ENCODE results near the gene SMU1. TPM values are rescaled to one million over a fixed set of nuclear protein-coding genes. Genes with fewer than 3 reads are reported as not detected.

The SMU1 gene
- total and polyA plus RNA-seq, 2 donors (not counting 3 experiments of a cell fraction or from before 2014, with no cell fraction given), result 8.5 to 21.7 TPM

GRCh38 chr9:33014665-33015014, 61.8 kb downstream of the SMU1 start:
- H3K9me1 ChIP-seq (replicated peaks; ENCODE audit: control insufficient read depth, extremely low read depth, insufficient read depth, low read length), result no peaks in the 10 kb centered on the region
- H3K27me3 ChIP-seq (ENCODE audit: control insufficient read depth in 2 of 2, insufficient read depth in 2 of 2, low read length in 2 of 2), result no peaks in the 10 kb centered on the region
- H3K36me3 ChIP-seq (ENCODE audit: control insufficient read depth in 2 of 2, extremely low read depth in 1 of 2, insufficient read depth in 2 of 2, low read length in 2 of 2), result no peaks in the 10 kb centered on the region
- H3K4me3 ChIP-seq (replicated peaks in 1 of 3; ENCODE audit: insufficient read depth in 1 of 3, low read depth in 1 of 3, low read length in 3 of 3), result no peak overlapping the region
- H3K9me3 ChIP-seq (replicated peaks; ENCODE audit: control insufficient read depth, insufficient read depth, low read length), result no peaks in the 10 kb centered on the region
- ChIA-PET POLR2A (interaction anchor here (0.9 kb wide), 1 partner anchor 10 kb away, joined by 6 read pairs; the partner anchor contains the start of gene DNAJA1), CTCF (no interaction called here)
- H3K4me2 ChIP-seq (ENCODE audit: insufficient read depth, low read length), result no peak overlapping the region
- no peak overlapping the region for H3K9ac ChIP-seq (replicated peaks; ENCODE audit: extremely low read depth, insufficient read depth, low read length)
- no peak for FAIRE-seq
- no peak overlapping the region for H3K27ac ChIP-seq (ENCODE audit: insufficient read depth, low read depth, low read length)
- no peaks in the 10 kb centered on the region for H4K20me1 ChIP-seq (replicated peaks; ENCODE audit: control insufficient read depth, extremely low read depth, insufficient read depth, low read length)
- intact Hi-C loops (cut with micrococcal nuclease) (no loop called here), dilution Hi-C loops (cut with MboI; ENCODE audit: extremely low pct_ligation_motif_present, low sequenced_read_pairs) (no loop called here)
- no TSS peak for BruUV-seq (replicated peaks)
- no peak for TF ChIP-seq FOS (IDR thresholded peaks at IDR 0.05; ENCODE audit: borderline replicate concordance, insufficient read depth, low read length)
- no peak for TF ChIP-seq POLR2AphosphoS5 (IDR thresholded peaks at IDR 0.05; ENCODE audit: insufficient read depth, low read depth, low read length)
- no peak for TF ChIP-seq MAX (IDR thresholded peaks at IDR 0.05; ENCODE audit: insufficient read depth, insufficient read length)
- TF ChIP-seq POLR2A (IDR thresholded peaks at IDR 0.05; ENCODE audit: low read depth, low read length), result no peak
- no peak for TF ChIP-seq GATA2 (IDR thresholded peaks at IDR 0.05; ENCODE audit: insufficient read depth, insufficient read length, low read depth, low read length)
- no peak for TF ChIP-seq EZH2 (IDR thresholded peaks at IDR 0.05; ENCODE audit: borderline replicate concordance, low read depth, low read length, severe bottlenecking)
- no peak for TF ChIP-seq MYC (IDR thresholded peaks at IDR 0.05; ENCODE audit: low read depth, low read length)
- TF ChIP-seq JUN (IDR thresholded peaks at IDR 0.05; ENCODE audit: borderline replicate concordance, insufficient read depth, insufficient read length, low read depth), result no peak
- TF ChIP-seq CTCF (IDR thresholded peaks at IDR 0.05; ENCODE audit: extremely low read depth in 1 of 2, insufficient read depth in 1 of 2, low read depth in 1 of 2, low read length in 2 of 2), result no peak
- H3K4me1 ChIP-seq (ENCODE audit: control insufficient read depth, extremely low read depth, insufficient read depth, low read length), result no peaks in the 10 kb centered on the region
- H3K79me2 ChIP-seq (ENCODE audit: control insufficient read depth, insufficient read depth, low read length), result no peaks in the 10 kb centered on the region
- no peak overlapping the region for H2AFZ ChIP-seq (ENCODE audit: low read depth, low read length)
- no peak for DNase-seq (ENCODE audit: low read depth, low spot score)

All from endothelial cell of umbilical vein (primary cell).